ENCODE measurements around the gene COL4A6.

- TF ChIP-seq EP300 (conservative IDR thresholded peaks at IDR 0.05; ENCODE audit: poor library complexity, severe bottlenecking) (no peak), REST (IDR thresholded peaks at IDR 0.05; ENCODE audit: borderline replicate concordance) (no peak), POLR2AphosphoS5 (IDR thresholded peaks at IDR 0.05) (no peak)
Observed at GRCh38 chrX:108167211-108167872, 270.9 kb downstream of the COL4A6 start.

Measured in neural cell (in vitro differentiated cells).